ENCODE data around the gene CFAP157.

The CFAP157 gene

GRCh38 chr9:127739614-127740330 is 33.0 kb downstream of the CFAP157 start:
- no peak for FAIRE-seq
- TF ChIP-seq POU2F2 (IDR thresholded peaks at IDR 0.05; ENCODE audit: low read depth, low read length) (no peak), PAX5 (IDR thresholded peaks at IDR 0.05; ENCODE audit: insufficient read depth, low read length, severe bottlenecking) (no peak), POLR2AphosphoS5 (IDR thresholded peaks at IDR 0.05; ENCODE audit: low read depth, low read length) (no peak), SPI1 (IDR thresholded peaks at IDR 0.05; ENCODE audit: low read depth, low read length) (no peak), POLR2A (IDR thresholded peaks at IDR 0.05; ENCODE audit: low read depth, low read length) (no peak), TAF1 (IDR thresholded peaks at IDR 0.05; ENCODE audit: low read depth, low read length) (no peak)
- no peak for DNase-seq (ENCODE audit: insufficient read length, low spot score)

GRCh38 chr9:127741831-127742434 is 35.1 kb downstream of the CFAP157 start:
- FAIRE-seq (no peak), DNase-seq (ENCODE audit: insufficient read length, low spot score) (no peak)
- TF ChIP-seq POU2F2 (IDR thresholded peaks at IDR 0.05; ENCODE audit: low read depth, low read length) (no peak), POLR2AphosphoS5 (IDR thresholded peaks at IDR 0.05; ENCODE audit: low read depth, low read length) (no peak), TAF1 (IDR thresholded peaks at IDR 0.05; ENCODE audit: low read depth, low read length) (no peak), PAX5 (IDR thresholded peaks at IDR 0.05; ENCODE audit: insufficient read depth, low read length, severe bottlenecking) (no peak), SPI1 (IDR thresholded peaks at IDR 0.05; ENCODE audit: low read depth, low read length) (no peak), POLR2A (IDR thresholded peaks at IDR 0.05; ENCODE audit: low read depth, low read length) (no peak)

- FAIRE-seq (no peak), DNase-seq (ENCODE audit: insufficient read length, low spot score) (no peak)
- TF ChIP-seq POLR2AphosphoS5 (IDR thresholded peaks at IDR 0.05; ENCODE audit: low read depth, low read length) = no peak
- TF ChIP-seq SPI1 (IDR thresholded peaks at IDR 0.05; ENCODE audit: low read depth, low read length) = no peak
- no peak for TF ChIP-seq TAF1 (IDR thresholded peaks at IDR 0.05; ENCODE audit: low read depth, low read length)
- no peak for TF ChIP-seq POU2F2 (IDR thresholded peaks at IDR 0.05; ENCODE audit: low read depth, low read length)
- no peak for TF ChIP-seq PAX5 (IDR thresholded peaks at IDR 0.05; ENCODE audit: insufficient read depth, low read length, severe bottlenecking)
- TF ChIP-seq POLR2A (IDR thresholded peaks at IDR 0.05; ENCODE audit: low read depth, low read length) = no peak
Measured at GRCh38 chr9:127742435-127743088, 35.8 kb downstream of the CFAP157 start.

GRCh38 chr9:127744398-127745110 is 37.8 kb downstream of the CFAP157 start:
- FAIRE-seq (no peak), DNase-seq (ENCODE audit: insufficient read length, low spot score) (no peak)
- TF ChIP-seq SPI1 (IDR thresholded peaks at IDR 0.05; ENCODE audit: low read depth, low read length) (no peak), PAX5 (IDR thresholded peaks at IDR 0.05; ENCODE audit: insufficient read depth, low read length, severe bottlenecking) (no peak), POLR2AphosphoS5 (IDR thresholded peaks at IDR 0.05; ENCODE audit: low read depth, low read length) (no peak), TAF1 (IDR thresholded peaks at IDR 0.05; ENCODE audit: low read depth, low read length) (no peak), POU2F2 (IDR thresholded peaks at IDR 0.05; ENCODE audit: low read depth, low read length) (no peak)

GRCh38 chr9:127746959-127747569 is 40.3 kb downstream of the CFAP157 start:
- FAIRE-seq (no peak), DNase-seq (ENCODE audit: insufficient read length, low spot score) (no peak)
- no peak for TF ChIP-seq SPI1 (IDR thresholded peaks at IDR 0.05; ENCODE audit: low read depth, low read length)
- TF ChIP-seq POLR2A (IDR thresholded peaks at IDR 0.05; ENCODE audit: low read depth, low read length) = no peak
- no peak for TF ChIP-seq POLR2AphosphoS5 (IDR thresholded peaks at IDR 0.05; ENCODE audit: low read depth, low read length)
- no peak for TF ChIP-seq PAX5 (IDR thresholded peaks at IDR 0.05; ENCODE audit: insufficient read depth, low read length, severe bottlenecking)
- TF ChIP-seq POU2F2 (IDR thresholded peaks at IDR 0.05; ENCODE audit: low read depth, low read length) = no peak
- TF ChIP-seq TAF1 (IDR thresholded peaks at IDR 0.05; ENCODE audit: low read depth, low read length) = no peak

GRCh38 chr9:127749090-127749787 is 42.5 kb downstream of the CFAP157 start:
- TF ChIP-seq POU2F2 (IDR thresholded peaks at IDR 0.05; ENCODE audit: low read depth, low read length) (no peak), POLR2AphosphoS5 (IDR thresholded peaks at IDR 0.05; ENCODE audit: low read depth, low read length) (no peak), SPI1 (IDR thresholded peaks at IDR 0.05; ENCODE audit: low read depth, low read length) (no peak), PAX5 (IDR thresholded peaks at IDR 0.05; ENCODE audit: insufficient read depth, low read length, severe bottlenecking) (no peak), TAF1 (IDR thresholded peaks at IDR 0.05; ENCODE audit: low read depth, low read length) (no peak), POLR2A (IDR thresholded peaks at IDR 0.05; ENCODE audit: low read depth, low read length) (no peak)
- DNase-seq (ENCODE audit: insufficient read length, low spot score) = no peak
- FAIRE-seq = no peak

- FAIRE-seq = no peak
- no peak for TF ChIP-seq POU2F2 (IDR thresholded peaks at IDR 0.05; ENCODE audit: low read depth, low read length)
- TF ChIP-seq POLR2AphosphoS5 (IDR thresholded peaks at IDR 0.05; ENCODE audit: low read depth, low read length) = no peak
- TF ChIP-seq POLR2A (IDR thresholded peaks at IDR 0.05; ENCODE audit: low read depth, low read length) = no peak
- no peak for DNase-seq (ENCODE audit: insufficient read length, low spot score)
Measured at GRCh38 chr9:127751269-127752054, 44.7 kb downstream of the CFAP157 start.

- FAIRE-seq (no peak), DNase-seq (ENCODE audit: insufficient read length, low spot score) (no peak)
- TF ChIP-seq POLR2A (IDR thresholded peaks at IDR 0.05; ENCODE audit: low read depth, low read length) = no peak
- no peak for TF ChIP-seq PAX5 (IDR thresholded peaks at IDR 0.05; ENCODE audit: insufficient read depth, low read length, severe bottlenecking)
- no peak for TF ChIP-seq POLR2AphosphoS5 (IDR thresholded peaks at IDR 0.05; ENCODE audit: low read depth, low read length)
- TF ChIP-seq TAF1 (IDR thresholded peaks at IDR 0.05; ENCODE audit: low read depth, low read length) = no peak
- no peak for TF ChIP-seq POU2F2 (IDR thresholded peaks at IDR 0.05; ENCODE audit: low read depth, low read length)
- TF ChIP-seq SPI1 (IDR thresholded peaks at IDR 0.05; ENCODE audit: low read depth, low read length) = no peak
Measured at GRCh38 chr9:127753148-127753547, 46.4 kb downstream of the CFAP157 start.

All from GM12891 (cell line).